ENCODE data around the gene ARHGAP12. TPM values are rescaled to one million over a fixed set of nuclear protein-coding genes. Genes with fewer than 3 reads are reported as not detected.

The ARHGAP12 gene
- total and polyA plus RNA-seq, 2 donors (not counting 3 experiments of a cell fraction or from before 2014, with no cell fraction given): 5.8 to 19.3 TPM

DNA sequence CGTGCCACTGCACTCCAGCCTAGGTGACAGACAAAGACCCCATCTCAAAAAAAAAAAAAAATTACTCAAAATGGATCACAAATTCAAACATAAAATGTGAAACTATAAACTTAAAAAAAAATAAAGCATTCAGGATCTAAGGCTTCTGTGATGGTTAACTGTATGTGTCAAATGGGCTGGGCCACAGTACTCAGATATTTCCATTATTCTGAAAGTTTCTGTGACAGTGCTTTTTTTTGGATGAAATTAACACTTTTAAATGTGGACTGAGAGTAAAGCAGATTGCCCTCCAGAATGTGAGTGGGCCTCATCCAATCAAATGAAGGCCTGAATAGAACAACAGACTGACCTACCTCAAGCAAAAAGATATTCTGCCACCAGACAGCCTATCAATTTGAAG is 26.0 kb downstream of the ARHGAP12 start:
- ChIA-PET CTCF (interaction anchor here (0.5 kb wide), 1 partner anchor 91 kb away, joined by 3 read pairs; no protein-coding TSS in a partner anchor), POLR2A (no interaction called here)
- DNase-seq (ENCODE audit: low read depth, low spot score) (no peak), FAIRE-seq (no peak)
- TF ChIP-seq EZH2 (IDR thresholded peaks at IDR 0.05; ENCODE audit: borderline replicate concordance, low read depth, low read length, severe bottlenecking) (no peak), GATA2 (IDR thresholded peaks at IDR 0.05; ENCODE audit: insufficient read depth, insufficient read length, low read depth, low read length) (no peak), POLR2AphosphoS5 (IDR thresholded peaks at IDR 0.05; ENCODE audit: insufficient read depth, low read depth, low read length) (no peak), FOS (IDR thresholded peaks at IDR 0.05; ENCODE audit: borderline replicate concordance, insufficient read depth, low read length) (no peak), MYC (IDR thresholded peaks at IDR 0.05; ENCODE audit: low read depth, low read length) (no peak), POLR2A (IDR thresholded peaks at IDR 0.05; ENCODE audit: low read depth, low read length) (no peak), JUN (IDR thresholded peaks at IDR 0.05; ENCODE audit: borderline replicate concordance, insufficient read depth, insufficient read length, low read depth) (no peak)
- TF ChIP-seq, protein P1, sequence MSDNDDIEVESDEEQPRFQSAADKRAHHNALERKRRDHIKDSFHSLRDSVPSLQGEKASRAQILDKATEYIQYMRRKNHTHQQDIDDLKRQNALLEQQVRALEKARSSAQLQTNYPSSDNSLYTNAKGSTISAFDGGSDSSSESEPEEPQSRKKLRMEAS (IDR thresholded peaks at IDR 0.05; ENCODE audit: insufficient read depth, insufficient read length): no peak
- TF ChIP-seq, protein P2, sequence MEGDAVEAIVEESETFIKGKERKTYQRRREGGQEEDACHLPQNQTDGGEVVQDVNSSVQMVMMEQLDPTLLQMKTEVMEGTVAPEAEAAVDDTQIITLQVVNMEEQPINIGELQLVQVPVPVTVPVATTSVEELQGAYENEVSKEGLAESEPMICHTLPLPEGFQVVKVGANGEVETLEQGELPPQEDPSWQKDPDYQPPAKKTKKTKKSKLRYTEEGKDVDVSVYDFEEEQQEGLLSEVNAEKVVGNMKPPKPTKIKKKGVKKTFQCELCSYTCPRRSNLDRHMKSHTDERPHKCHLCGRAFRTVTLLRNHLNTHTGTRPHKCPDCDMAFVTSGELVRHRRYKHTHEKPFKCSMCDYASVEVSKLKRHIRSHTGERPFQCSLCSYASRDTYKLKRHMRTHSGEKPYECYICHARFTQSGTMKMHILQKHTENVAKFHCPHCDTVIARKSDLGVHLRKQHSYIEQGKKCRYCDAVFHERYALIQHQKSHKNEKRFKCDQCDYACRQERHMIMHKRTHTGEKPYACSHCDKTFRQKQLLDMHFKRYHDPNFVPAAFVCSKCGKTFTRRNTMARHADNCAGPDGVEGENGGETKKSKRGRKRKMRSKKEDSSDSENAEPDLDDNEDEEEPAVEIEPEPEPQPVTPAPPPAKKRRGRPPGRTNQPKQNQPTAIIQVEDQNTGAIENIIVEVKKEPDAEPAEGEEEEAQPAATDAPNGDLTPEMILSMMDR (IDR thresholded peaks at IDR 0.05; ENCODE audit: extremely low read depth in 1 of 2, insufficient read depth in 1 of 2, low read depth in 1 of 2, low read length in 2 of 2): no peak
- H3K79me2 ChIP-seq (ENCODE audit: control insufficient read depth, insufficient read depth, low read length): peaks cover 43% of the 10 kb centered on the region
- no peaks in the 10 kb centered on the region for H3K9me1 ChIP-seq (replicated peaks; ENCODE audit: control insufficient read depth, extremely low read depth, insufficient read depth, low read length)
- no TSS peak for BruUV-seq (replicated peaks)
- H3K27me3 ChIP-seq (ENCODE audit: control insufficient read depth in 2 of 2, insufficient read depth in 2 of 2, low read length in 2 of 2): no peaks in the 10 kb centered on the region
- no peak overlapping the region for H2AFZ ChIP-seq (ENCODE audit: low read depth, low read length)
- dilution Hi-C loops (cut with MboI; ENCODE audit: extremely low pct_ligation_motif_present, low sequenced_read_pairs) (no loop called here), intact Hi-C loops (cut with micrococcal nuclease) (no loop called here)
- no peak overlapping the region for H3K4me3 ChIP-seq (replicated peaks in 1 of 3; ENCODE audit: insufficient read depth in 1 of 3, low read depth in 1 of 3, low read length in 3 of 3)
- H4K20me1 ChIP-seq (replicated peaks; ENCODE audit: control insufficient read depth, extremely low read depth, insufficient read depth, low read length): no peaks in the 10 kb centered on the region
- no peak overlapping the region for H3K4me2 ChIP-seq (ENCODE audit: insufficient read depth, low read length)
- no peaks in the 10 kb centered on the region for H3K9me3 ChIP-seq (replicated peaks; ENCODE audit: control insufficient read depth, insufficient read depth, low read length)
- H3K9ac ChIP-seq (replicated peaks; ENCODE audit: extremely low read depth, insufficient read depth, low read length): no peak overlapping the region
- H3K36me3 ChIP-seq (ENCODE audit: control insufficient read depth in 2 of 2, extremely low read depth in 1 of 2, insufficient read depth in 2 of 2, low read length in 2 of 2): no peaks in the 10 kb centered on the region
- no peak overlapping the region for H3K27ac ChIP-seq (ENCODE audit: insufficient read depth, low read depth, low read length)
- H3K4me1 ChIP-seq (ENCODE audit: control insufficient read depth, extremely low read depth, insufficient read depth, low read length): peaks cover 20% of the 10 kb centered on the region

Data from endothelial cell of umbilical vein (primary cell).